Astrocyte (in vitro differentiated cells and primary cell): Measurements from ENCODE around the gene TMEM89.

ENCODE experiments used
- EZH2 ChIP-seq: IDR thresholded peaks from 2 replicates; pipeline ENCODE4 v1.6.1; 2012; ENCODE audit warnings: mild to moderate bottlenecking, low read length, inconsistent platforms; ENCODE audit not compliant: insufficient read depth
- TF ChIP-seq, protein P1 (sequence below): IDR thresholded peaks from 2 replicates; pipeline ENCODE4 v1.5.1; 2011; ENCODE audit warnings: low read depth, mild to moderate bottlenecking, inconsistent platforms, low read length, moderate library complexity; ENCODE audit not compliant: insufficient read depth

DNA sequence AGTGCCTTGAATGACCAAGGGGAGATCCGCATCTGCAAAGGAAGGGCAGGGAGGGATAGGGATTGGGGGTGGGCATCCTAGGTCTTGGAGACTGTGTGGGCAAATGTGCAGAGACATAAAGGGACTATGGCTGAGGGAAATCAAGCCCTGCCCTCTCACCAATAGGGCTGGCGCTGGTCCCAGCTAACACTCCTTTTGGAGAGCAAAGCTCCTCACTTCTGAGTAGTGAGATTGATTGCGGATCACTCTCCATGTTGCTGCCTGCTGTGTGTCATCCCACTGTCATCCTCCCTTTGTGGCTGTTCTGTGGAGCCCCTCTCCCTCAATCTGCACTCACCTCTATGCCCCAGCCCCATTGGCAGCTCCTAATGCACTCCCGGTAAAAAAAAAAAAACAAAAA lies 43.4 kb upstream of the TMEM89 start:
- TF ChIP-seq EZH2: no peak
- TF ChIP-seq, protein P1, sequence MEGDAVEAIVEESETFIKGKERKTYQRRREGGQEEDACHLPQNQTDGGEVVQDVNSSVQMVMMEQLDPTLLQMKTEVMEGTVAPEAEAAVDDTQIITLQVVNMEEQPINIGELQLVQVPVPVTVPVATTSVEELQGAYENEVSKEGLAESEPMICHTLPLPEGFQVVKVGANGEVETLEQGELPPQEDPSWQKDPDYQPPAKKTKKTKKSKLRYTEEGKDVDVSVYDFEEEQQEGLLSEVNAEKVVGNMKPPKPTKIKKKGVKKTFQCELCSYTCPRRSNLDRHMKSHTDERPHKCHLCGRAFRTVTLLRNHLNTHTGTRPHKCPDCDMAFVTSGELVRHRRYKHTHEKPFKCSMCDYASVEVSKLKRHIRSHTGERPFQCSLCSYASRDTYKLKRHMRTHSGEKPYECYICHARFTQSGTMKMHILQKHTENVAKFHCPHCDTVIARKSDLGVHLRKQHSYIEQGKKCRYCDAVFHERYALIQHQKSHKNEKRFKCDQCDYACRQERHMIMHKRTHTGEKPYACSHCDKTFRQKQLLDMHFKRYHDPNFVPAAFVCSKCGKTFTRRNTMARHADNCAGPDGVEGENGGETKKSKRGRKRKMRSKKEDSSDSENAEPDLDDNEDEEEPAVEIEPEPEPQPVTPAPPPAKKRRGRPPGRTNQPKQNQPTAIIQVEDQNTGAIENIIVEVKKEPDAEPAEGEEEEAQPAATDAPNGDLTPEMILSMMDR: no peak
